GM12865 (cell line): ENCODE results near the gene ERC2.

ENCODE experiments used
- DNase-seq: peaks from one replicate; pipeline ENCODE4 v3.0.0; 2010; ENCODE audit warnings: low read depth
- H3K4me3 ChIP-seq: 2 replicates; pipeline ENCODE4 v1.5.1; 2011; ENCODE audit warnings: mild to moderate bottlenecking, low read depth, low read length, control low read depth
- CTCF ChIP-seq: IDR thresholded peaks from 2 replicates; pipeline ENCODE4 v1.5.1; 2011; ENCODE audit warnings: low read length, control low read depth, low read depth, inconsistent platforms; ENCODE audit not compliant: insufficient read depth; ENCODE audit errors: missing control alignments

The ERC2 gene

GRCh38 chr3:55690726-55691125, 777.5 kb downstream of the ERC2 start:
- TF ChIP-seq CTCF: no peak
- peak; percentile 63 for DNase-seq
- no peak overlapping the region for H3K4me3 ChIP-seq

- H3K4me3 ChIP-seq: no peak overlapping the region
- DNase-seq: no peak
- TF ChIP-seq CTCF: no peak
Measured at GRCh38 chr3:55690177-55690576, 778.1 kb downstream of the ERC2 start.

- H3K4me3 ChIP-seq: no peak overlapping the region
- no peak for TF ChIP-seq CTCF
- peak; percentile 19 for DNase-seq
Measured at GRCh38 chr3:55688154-55688553, 780.1 kb downstream of the ERC2 start.

- no peak for TF ChIP-seq CTCF
- no peak overlapping the region for H3K4me3 ChIP-seq
- DNase-seq: peak; percentile 37
Measured at GRCh38 chr3:55687526-55687925, 780.7 kb downstream of the ERC2 start.

- no peak for DNase-seq
- H3K4me3 ChIP-seq: no peak overlapping the region
- no peak for TF ChIP-seq CTCF
Measured at GRCh38 chr3:55686426-55687254, 781.6 kb downstream of the ERC2 start.

- no peak for TF ChIP-seq CTCF
Measured at GRCh38 chr3:55683666-55684270, 784.5 kb downstream of the ERC2 start.

More at GRCh38 chr3:55683666-55684270, 784.5 kb downstream of the ERC2 start:
- no peak for DNase-seq
- no peak overlapping the region for H3K4me3 ChIP-seq
